ENCODE results near the gene PRIMPOL.
"Not testable (repeated sequence)": the region's sequence is repeated elsewhere in the genome, so short reads cannot be mapped to it uniquely, and the experiment has no call there.

Gene PRIMPOL

DNA sequence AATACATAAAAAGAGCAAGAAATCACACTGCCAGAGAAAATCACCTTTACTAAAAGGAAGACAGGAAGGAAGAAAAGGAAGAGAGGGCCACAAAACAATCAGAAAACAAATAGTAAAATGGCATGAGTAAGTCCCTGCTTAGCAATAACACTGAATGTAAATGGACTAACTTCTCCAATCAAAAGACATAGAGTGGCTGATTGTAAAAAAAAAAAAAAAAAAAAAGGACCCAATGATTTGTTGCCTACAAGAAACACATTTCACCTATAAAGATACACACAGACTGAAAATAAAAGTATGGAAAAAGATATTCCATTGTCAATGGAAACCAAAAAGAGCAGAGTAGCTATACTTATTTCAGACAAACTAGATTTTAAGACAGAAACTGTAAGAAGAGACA is 71.7 kb downstream of the PRIMPOL start:
- DNase-seq = no peak

DNA sequence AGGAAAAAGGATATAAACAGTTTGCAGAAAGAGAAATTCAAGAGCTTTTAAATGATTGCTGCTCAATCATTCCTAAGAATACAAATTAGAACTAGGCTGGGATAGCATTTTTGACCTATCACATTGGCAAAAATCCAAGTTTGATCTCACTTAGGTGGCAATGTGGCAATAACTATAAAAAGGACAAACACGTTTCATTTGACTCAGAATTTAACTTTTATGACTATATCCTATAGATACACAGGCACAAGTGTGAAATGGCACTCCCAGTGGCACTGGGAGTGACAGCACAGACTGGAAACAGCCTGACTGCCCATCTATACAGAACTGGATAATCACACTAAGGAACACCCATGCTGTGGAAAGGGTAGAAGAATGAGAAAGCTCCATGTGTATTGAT is 73.3 kb downstream of the PRIMPOL start:
- DNase-seq = no peak

DNA sequence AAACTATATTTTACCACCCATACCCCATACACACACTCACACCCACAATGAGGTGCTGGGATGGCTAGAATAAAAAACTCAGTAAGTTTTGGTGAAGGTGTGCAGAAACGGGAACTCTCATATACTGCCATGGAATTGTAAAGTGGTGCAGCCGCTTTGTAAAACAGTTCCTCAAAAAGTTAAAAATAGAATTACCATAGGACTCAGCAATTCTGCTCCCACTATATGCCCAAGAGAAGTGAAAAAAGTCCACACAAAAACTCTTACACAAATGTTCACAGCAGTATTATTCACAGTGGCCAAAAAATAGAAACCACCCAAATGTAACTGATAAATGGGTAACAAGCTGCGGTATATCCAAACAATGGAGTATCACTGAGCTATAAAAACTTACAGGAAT is 77.9 kb downstream of the PRIMPOL start:
- no peak for DNase-seq

DNA sequence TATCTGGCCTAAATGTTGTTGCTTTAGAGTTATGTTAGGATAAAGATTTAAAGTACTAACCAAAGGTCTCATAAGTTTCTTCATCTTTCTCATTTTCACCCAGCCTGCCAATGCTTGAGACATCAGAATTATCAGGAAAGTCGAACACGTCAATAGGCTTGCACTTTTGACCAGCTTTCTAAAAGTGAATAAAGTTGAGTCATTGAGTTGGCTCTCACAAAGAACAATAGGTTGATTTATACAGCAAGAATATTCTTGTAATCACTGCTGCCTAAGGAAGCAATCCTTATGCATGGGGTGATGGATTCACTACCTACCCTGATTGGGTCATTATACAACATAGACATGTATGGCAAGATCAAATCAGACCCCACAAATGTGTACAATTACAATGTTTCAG is 79.3 kb downstream of the PRIMPOL start:
- DNase-seq = no peak

DNA sequence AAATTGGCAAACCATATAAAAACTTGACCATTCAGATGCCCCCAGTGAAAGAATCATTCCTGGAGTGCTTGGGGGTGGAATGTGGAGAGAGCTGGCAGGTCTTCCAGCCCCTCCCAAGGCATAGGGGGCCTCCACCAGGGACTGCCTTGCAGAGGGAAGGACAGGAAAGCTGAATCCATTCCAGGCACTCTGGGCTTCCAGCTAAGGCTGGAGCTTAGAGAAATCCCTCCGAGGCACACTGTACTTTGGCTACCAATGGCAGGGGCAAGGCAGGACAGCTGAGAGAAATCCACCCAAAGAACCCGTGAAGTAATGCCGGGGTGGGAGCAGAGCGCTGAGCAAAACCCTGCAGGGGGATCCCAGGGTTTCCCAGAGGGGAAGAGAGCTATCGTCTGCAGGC is 80.4 kb downstream of the PRIMPOL start:
- DNase-seq = no peak

DNA sequence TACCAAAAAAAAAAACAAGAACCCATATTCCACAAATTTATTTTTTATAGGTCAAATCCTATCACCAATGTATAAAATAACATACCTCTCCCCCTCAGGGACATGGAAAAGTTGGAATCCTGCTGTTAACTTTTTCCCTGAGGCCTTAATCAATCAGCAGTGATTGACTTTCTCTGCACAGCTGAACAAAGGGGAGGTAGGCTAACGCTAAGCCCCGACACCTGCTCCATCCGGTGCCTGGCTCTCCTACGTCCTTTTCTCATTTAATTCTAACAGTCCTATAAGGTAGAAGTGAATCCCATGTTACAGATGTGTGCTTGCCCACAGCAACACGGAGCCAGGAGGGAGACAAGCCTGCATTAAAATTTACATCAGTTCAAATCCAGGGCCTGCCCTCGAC is 81.5 kb downstream of the PRIMPOL start:
- peak in 2 of 3 experiments; percentile 24 to 50 for DNase-seq

DNA sequence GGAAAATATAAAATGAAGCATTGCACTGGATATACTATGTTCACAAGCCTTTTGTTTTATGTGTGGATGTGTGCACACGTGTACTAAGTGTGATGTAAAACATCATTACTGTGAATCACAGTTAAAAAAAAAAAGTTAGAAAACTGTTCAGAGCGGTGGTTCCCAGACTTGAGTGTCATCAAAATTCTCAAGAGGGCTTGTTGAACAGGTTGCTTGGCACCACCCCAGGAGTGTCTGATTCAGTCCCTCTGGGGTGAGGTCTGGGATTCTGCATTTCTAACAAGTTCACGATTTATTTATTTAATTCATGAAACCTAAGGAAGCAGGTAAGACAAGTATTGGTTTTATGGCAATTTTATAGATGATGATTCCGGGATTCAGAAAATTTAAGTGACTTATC is 82.6 kb downstream of the PRIMPOL start:
- DNase-seq = peak; percentile 9 to 70 (median 51)

DNA sequence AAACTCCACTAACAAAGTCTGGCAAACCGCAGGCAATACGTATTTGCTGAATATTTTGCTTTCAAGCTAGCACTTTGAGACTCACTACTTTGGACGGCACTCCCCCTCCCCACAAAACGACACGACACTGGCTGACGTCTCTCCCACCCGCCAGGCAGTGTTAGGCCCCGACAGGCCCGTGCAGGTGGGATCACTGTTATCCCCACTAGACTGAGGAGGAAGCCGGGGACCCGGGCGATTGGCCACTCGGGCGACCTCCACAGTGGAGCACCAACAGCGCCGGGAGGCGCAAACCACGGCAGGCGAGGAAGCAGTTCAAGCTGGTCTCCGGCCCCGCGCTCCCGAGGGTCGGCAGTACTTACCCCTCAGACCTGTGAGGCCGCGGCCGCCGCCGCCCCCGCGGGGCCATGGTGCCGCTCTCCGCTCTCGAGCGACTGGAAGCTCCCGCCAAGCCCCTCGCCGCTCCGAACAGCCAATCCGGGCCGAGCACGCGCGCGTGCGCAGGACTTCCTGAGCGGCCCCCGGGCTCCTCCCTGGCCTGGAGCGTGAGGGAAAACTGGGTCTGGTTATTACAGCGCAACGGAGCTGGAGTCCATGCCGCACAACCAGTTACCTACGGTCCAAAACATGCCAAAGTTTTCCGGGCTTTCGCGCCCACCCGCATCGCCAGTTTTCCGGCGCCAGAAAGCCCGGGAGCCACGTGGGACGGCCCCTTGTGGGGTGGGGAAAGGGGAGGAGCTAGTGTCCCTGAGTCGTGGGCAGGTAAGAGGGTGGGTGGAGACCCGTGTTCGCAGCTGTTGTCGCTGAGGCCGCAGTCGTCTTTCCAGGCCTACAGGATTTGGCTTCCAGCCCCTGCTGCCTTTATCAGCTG is 84.4 kb downstream of the PRIMPOL start, which contains the start of gene CENPU:
CENPU (minus strand) TSS at position 443 of the 871 bp plus-strand sequence; CDS start at position 409, 34 bp downstream.
- DNase-seq = peak; percentile 96 to 100 (median 99)

DNA sequence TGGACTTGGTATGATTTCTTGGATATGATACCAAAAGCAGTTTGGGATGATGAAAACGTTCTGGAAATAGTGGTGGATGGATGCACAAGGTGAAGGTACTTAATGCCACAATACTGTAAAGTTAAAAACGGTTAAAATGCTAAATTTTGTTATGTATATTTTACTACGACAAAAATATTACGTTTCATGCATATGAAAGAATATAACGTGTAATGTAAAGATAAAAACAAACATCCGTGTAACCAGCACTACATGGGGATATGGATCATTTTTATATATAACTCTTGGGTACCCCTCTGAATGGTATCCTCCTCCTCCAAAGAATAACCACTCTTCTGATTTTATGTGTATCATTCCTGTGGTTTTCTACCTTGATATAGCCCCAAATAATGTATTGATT is 85.2 kb downstream of the PRIMPOL start:
- DNase-seq = peak in 2 of 3 experiments; percentile 37 to 66

DNA sequence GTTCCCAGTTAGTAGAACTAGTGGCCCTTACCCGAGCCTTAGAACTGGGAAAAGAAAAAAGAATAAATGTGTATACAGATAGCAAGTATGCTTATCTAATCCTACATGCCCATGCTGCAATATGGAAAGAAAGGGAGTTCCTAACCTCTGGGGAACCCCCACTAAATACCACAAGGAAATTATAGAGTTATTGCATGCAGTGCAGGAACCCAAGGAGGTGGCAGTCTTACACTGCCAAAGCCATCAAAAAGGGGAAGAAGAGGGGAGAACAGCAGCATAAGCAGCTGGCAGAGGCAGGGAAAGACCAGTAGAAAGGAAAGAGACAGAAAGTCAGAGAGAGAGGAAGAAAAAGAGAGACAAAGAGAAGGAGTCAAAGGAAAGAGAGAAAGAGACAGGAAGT is 90.0 kb downstream of the PRIMPOL start:
- DNase-seq = not testable (repeated sequence)

DNA sequence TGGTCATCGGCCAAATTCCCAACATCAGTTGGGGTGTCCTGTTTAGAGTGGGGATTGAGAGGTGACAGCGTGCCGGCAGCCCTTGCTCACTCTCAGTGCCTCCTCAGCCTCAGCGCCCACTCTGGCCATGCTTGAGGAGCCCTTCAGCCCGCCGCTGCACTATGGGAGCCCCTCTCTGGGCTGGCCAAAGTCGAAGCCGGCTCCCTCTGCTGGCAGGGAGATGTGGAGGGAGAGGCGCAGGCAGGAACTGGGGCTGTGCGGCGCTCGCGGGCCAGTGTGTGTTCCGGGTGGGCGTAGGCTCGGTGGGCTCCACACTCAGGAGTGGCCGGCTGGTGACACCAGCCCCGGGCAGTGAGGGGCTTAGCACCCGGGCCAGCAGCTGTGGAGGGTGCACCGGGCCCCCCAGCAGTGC is 91.4 kb downstream of the PRIMPOL start:
- no peak for DNase-seq

DNA sequence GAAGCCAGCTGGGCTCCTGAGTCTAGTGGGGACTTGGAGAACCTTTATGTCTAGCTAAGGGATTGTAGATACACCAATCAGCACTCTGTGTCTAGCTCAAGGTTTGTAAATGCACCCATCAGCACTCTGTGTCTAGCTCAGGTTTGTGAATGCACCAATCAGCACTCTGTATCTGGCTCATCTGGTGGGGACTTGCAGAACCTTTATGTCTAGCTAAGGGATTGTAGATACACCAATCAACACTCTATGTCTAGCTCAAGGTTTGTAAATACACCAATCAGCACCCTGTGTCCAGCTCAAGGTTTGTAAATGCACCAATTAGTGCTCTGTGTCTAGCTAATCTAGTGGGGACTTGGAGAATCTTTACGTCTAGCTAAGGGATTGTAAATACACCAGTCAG is 92.1 kb downstream of the PRIMPOL start:
- not testable (repeated sequence) for DNase-seq

DNA sequence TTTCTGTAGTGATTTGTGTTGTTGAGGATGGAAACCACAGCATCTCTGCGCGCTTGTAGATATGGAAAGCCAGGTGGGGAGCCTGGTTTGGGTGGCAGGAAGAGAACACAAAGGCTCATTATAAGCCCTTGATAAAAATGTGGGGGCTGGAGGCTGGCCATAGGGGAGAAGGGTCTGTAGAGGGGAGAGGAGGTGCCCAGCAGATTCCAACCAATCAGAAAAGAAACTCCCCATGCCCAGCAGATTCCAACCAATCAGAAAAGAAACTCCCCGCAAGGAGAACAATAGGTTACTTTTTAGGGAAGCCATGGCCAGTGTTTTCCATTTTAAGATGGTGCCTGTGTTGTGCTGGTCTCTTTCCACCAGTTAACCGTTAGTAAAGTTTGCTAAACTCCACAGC is 94.1 kb downstream of the PRIMPOL start:
- peak in 1 of 3 experiments; percentile 48 for DNase-seq

DNA sequence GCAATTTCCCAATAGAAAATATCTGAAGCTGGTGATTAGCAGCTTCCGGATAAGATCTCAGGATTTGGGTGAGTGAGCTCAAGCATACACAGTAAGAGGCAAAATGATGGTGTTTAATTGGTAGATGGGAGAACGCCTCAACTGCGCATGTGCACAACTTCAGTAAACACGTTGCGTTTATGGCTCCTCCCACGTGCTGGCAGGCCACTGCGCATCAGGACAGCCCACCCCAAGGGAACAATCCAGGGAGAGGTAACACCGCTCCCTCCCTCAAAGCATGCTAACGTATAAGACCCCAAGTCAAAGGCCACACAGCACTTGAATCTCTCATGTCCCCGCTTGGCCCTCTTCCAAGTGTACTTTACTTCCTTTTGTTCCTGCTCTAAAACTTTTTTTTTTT is 94.7 kb downstream of the PRIMPOL start:
- DNase-seq = peak in 1 of 3 experiments; percentile 56
